Uterus (tissue), 2 donors: ENCODE measurements around the gene RBM12.

Experiments used
- POLR2A ChIP-seq, 2 donors: fragments of 450-650 bp; IDR thresholded peaks; one replicate each; pipeline ENCODE4 v1.6.1; 2016; ENCODE audit warnings: antibody characterized with exemption in 2 of 2, mild to moderate bottlenecking in 1 of 2, moderate library complexity in 1 of 2
- TF ChIP-seq, protein P1 (sequence below), 4 experiments: fragments of 200-600 bp in 2 of 4; fragments of 450-650 bp in 2 of 4; sonication (generic) in 2 of 4; IDR thresholded peaks; one replicate each; pipeline ENCODE4 v1.5.1; 2016 to 2019; ENCODE audit warnings: antibody characterized with exemption in 4 of 4, mild to moderate bottlenecking in 2 of 4, moderate library complexity in 1 of 4

DNA sequence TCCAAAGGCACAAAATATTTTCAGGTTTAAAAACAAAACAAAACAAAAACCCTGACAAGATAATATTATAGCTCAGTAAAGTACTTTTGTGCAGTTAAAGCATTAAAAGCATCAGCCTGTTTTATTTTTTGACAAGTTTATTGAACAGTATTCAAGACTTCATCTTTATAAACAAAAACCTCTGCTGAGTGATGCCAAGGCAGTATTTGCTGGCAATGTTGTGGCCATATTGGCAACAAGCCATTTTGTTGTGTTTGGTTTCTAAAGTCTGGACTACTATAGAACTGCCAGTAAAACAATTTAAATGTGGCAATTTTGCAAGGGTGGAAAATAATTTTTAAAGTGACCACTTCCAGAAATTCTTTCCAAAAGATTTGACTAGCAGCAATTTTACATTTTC lies 15.9 kb downstream of the RBM12 start:
- no peak for TF ChIP-seq POLR2A (IDR thresholded peaks at IDR 0.05)
- TF ChIP-seq, protein P1, sequence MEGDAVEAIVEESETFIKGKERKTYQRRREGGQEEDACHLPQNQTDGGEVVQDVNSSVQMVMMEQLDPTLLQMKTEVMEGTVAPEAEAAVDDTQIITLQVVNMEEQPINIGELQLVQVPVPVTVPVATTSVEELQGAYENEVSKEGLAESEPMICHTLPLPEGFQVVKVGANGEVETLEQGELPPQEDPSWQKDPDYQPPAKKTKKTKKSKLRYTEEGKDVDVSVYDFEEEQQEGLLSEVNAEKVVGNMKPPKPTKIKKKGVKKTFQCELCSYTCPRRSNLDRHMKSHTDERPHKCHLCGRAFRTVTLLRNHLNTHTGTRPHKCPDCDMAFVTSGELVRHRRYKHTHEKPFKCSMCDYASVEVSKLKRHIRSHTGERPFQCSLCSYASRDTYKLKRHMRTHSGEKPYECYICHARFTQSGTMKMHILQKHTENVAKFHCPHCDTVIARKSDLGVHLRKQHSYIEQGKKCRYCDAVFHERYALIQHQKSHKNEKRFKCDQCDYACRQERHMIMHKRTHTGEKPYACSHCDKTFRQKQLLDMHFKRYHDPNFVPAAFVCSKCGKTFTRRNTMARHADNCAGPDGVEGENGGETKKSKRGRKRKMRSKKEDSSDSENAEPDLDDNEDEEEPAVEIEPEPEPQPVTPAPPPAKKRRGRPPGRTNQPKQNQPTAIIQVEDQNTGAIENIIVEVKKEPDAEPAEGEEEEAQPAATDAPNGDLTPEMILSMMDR (IDR thresholded peaks at IDR 0.05): no peak
